ENCODE data around the gene BSDC1.

BSDC1 gene

GRCh38 chr1:32332290-32333079 lies 61.8 kb downstream of the BSDC1 start:
- TF ChIP-seq CTCF (IDR thresholded peaks at IDR 0.05; ENCODE audit: low read depth, low read length), result no peak
- DNase-seq (ENCODE audit: low read depth, low spot score), result no peak
- in situ Hi-C loops (cut with HindIII; ENCODE audit: low sequenced_read_pairs), result no loop called here
- H3K4me3 ChIP-seq (ENCODE audit: low read depth, low read length), result no peak overlapping the region

GRCh38 chr1:32331549-32331948 lies 62.7 kb downstream of the BSDC1 start:
- in situ Hi-C loops (cut with HindIII; ENCODE audit: low sequenced_read_pairs), result no loop called here
- no peak for TF ChIP-seq CTCF (IDR thresholded peaks at IDR 0.05; ENCODE audit: low read depth, low read length)
- no peak overlapping the region for H3K4me3 ChIP-seq (ENCODE audit: low read depth, low read length)
- no peak for DNase-seq (ENCODE audit: low read depth, low spot score)

- no peak overlapping the region for H3K4me3 ChIP-seq (ENCODE audit: low read depth, low read length)
- DNase-seq (ENCODE audit: low read depth, low spot score), result no peak
- in situ Hi-C loops (cut with HindIII; ENCODE audit: low sequenced_read_pairs), result no loop called here
- no peak for TF ChIP-seq CTCF (IDR thresholded peaks at IDR 0.05; ENCODE audit: low read depth, low read length)
Observed at GRCh38 chr1:32330558-32331151, 63.6 kb downstream of the BSDC1 start.

- DNase-seq (ENCODE audit: low read depth, low spot score), result no peak
- in situ Hi-C loops (cut with HindIII; ENCODE audit: low sequenced_read_pairs), result no loop called here
- no peak for TF ChIP-seq CTCF (IDR thresholded peaks at IDR 0.05; ENCODE audit: low read depth, low read length)
- no peak overlapping the region for H3K4me3 ChIP-seq (ENCODE audit: low read depth, low read length)
Observed at GRCh38 chr1:32329931-32330466, 64.2 kb downstream of the BSDC1 start.

GRCh38 chr1:32327204-32327603 lies 67.0 kb downstream of the BSDC1 start:
- no peak for TF ChIP-seq CTCF (IDR thresholded peaks at IDR 0.05; ENCODE audit: low read depth, low read length)
- no peak for DNase-seq (ENCODE audit: low read depth, low spot score)
- in situ Hi-C loops (cut with HindIII; ENCODE audit: low sequenced_read_pairs), result no loop called here
- no peak overlapping the region for H3K4me3 ChIP-seq (ENCODE audit: low read depth, low read length)

- H3K4me3 ChIP-seq (ENCODE audit: low read depth, low read length), result no peak overlapping the region
- no peak for TF ChIP-seq CTCF (IDR thresholded peaks at IDR 0.05; ENCODE audit: low read depth, low read length)
- DNase-seq (ENCODE audit: low read depth, low spot score), result no peak
- in situ Hi-C loops (cut with HindIII; ENCODE audit: low sequenced_read_pairs), result no loop called here
Observed at GRCh38 chr1:32321712-32322291, 72.4 kb downstream of the BSDC1 start.
